ENCODE data around the gene ABLIM1.

ABLIM1 gene

DNA sequence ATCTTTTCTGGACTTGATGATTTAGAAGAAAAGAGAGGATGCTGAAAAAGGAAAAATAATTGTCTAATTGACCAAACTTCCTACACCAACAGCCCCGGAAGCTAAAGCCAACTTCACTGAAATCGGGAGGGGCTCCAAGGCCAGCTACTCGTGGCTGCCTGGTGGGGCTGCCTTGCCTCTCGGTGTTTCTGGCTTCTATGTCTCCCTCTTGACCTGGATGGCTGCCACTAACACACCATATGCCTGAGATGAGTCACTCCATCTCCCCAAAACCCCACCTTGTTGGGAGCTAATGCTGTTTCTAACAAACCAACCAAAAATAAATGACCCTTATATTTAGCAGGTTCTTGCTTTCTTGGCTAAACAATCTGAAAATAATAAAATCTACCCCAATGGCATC lies 166.1 kb downstream of the ABLIM1 start:
- TF ChIP-seq, protein P1, sequence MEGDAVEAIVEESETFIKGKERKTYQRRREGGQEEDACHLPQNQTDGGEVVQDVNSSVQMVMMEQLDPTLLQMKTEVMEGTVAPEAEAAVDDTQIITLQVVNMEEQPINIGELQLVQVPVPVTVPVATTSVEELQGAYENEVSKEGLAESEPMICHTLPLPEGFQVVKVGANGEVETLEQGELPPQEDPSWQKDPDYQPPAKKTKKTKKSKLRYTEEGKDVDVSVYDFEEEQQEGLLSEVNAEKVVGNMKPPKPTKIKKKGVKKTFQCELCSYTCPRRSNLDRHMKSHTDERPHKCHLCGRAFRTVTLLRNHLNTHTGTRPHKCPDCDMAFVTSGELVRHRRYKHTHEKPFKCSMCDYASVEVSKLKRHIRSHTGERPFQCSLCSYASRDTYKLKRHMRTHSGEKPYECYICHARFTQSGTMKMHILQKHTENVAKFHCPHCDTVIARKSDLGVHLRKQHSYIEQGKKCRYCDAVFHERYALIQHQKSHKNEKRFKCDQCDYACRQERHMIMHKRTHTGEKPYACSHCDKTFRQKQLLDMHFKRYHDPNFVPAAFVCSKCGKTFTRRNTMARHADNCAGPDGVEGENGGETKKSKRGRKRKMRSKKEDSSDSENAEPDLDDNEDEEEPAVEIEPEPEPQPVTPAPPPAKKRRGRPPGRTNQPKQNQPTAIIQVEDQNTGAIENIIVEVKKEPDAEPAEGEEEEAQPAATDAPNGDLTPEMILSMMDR (IDR thresholded peaks at IDR 0.05; ENCODE audit: low read length, missing control alignments) = no peak
- DNase-seq (ENCODE audit: low read depth) = no peak
- no peak overlapping the region for H3K4me3 ChIP-seq (replicated peaks; ENCODE audit: low read depth, low read length)

DNA sequence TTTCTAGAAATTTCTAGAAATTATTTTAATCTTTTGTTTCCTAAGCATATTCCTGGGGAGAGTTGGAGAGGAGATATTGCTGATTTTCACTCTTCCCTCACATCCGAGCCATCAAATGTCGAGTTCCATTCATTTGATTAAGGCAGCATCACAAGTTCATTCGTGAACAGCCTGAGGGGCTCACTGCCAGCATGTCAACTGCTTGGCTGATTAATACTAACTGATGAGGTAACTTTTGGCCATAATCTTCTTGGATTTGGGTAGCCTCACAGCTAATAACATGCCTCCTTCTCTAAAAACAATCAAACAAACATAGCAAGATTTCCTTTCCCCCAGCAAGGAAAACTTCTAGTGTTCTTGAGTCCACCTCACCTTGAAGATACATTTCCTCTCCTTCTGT lies 166.7 kb downstream of the ABLIM1 start:
- TF ChIP-seq, protein P1 (IDR thresholded peaks at IDR 0.05; ENCODE audit: low read length, missing control alignments) = no peak
- DNase-seq (ENCODE audit: low read depth) = no peak

DNA sequence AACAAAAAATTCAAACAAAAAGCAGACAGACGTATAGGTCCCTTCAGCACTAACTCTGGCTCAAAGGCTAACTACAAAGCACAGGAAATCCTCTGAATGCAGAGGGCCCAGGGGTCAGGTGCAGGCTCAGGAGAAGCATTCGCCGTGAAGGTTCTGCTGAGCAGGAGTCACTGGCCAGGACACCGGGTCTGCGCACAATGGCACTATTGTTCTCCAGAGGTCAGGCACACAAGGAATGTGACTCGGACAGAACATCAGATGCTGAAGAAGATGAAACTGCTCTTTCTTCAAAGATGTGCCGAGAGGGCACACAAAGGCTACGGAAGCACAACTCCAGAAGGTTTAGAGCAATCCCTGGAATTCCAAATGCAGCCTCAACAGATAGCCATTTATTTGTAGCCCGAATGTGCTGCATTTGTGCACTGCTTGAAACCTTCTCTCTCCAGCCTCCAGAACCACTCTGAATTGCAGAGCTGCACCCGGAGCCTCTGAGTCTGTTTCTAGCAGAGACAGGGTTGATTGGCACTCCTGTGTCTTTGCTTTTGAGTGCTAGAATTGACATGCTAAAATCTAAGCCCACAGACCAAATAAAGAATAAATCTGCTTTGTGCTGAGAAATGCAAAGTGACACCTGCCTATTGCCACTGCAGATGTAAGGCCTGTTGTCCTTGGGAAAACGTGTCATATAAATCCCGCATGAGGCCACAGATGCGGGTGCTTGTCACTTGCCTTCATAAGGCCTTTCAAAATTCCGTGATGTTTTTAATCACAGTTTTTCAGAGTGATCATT lies 168.4 kb downstream of the ABLIM1 start:
- H3K4me3 ChIP-seq (replicated peaks; ENCODE audit: low read depth, low read length) = no peak overlapping the region
- DNase-seq (ENCODE audit: low read depth) = no peak
- TF ChIP-seq, protein P1 (IDR thresholded peaks at IDR 0.05; ENCODE audit: low read length, missing control alignments) = no peak

More for the DNA sequence above, 166.7 kb downstream of the ABLIM1 start:
- no peak overlapping the region for H3K4me3 ChIP-seq (replicated peaks; ENCODE audit: low read depth, low read length)

DNA sequence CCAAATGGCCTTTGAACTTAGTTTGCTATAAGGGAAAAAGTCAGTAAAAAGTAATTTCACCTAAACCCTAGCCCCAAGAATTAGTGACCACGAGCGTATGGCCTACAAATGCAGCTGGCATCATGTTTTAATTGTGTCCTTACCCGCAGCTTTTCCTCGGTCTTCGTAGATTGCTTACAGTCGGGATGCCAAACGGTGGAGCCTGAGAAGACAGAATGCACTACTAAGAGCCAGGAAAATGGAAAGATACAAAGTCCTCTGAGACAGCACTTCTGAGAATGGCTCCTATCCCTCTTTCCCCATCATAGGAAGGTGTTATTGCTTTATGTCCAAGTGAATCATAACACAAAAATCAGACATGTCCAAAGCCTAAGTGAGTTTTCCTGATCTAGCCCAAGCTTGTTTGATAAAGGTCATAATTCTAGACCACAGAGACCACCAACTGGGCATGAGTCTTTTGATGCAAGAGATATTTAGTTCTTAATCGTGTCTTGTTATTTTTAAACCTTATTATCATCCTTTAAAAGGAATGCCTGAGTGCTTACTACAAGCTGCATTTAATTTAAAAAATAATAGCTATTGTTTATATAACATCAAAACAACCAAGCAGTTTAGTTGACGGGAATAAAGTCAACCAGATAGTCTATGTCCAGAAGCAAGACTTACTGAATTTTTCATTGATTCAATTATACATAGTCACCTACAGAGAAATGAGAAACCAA lies 170.1 kb downstream of the ABLIM1 start:
- TF ChIP-seq, protein P1 (IDR thresholded peaks at IDR 0.05; ENCODE audit: low read length, missing control alignments) = no peak
- H3K4me3 ChIP-seq (replicated peaks; ENCODE audit: low read depth, low read length) = no peak overlapping the region

DNA sequence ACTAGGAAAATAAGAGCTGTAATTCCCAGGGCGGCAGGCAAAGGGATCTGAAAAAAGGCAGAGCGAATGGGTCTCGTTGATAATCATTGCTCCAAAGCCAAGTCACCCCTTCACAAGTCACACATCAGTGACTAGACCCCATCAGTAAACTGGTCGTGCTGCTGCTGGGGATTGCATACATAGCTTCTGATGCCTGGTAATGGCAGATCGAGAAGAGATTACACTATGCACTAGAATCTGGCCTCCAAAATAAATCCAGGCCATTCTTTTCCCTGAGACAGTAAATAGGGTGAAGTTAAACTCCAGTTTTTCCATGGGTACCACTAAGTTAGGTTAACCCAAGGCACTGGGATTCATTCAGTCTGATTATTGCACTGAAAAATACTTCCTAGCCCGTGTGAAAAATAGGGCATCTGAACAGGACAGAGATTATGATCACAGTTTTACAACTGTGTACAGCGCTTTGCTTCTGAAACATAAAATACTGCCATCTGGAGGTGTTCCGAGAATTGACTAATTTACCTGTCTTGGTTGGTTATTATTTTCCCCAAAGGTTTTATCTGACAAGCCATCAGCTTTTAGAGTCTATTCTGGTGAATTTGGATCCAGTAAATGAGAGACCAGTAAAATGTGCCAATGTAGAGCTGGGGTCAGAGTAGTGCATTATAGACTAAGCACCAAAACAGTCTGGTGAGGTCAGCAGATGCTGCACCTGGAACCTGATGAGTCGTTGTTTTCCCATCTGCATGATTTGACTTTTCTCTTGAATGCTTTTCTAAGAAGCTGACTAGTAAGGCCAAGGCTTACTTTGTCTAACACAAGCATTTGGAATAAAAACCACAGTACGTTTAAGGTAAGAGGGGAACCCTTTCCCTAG lies 170.9 kb downstream of the ABLIM1 start:
- no peak overlapping the region for H3K4me3 ChIP-seq (replicated peaks; ENCODE audit: low read depth, low read length)
- TF ChIP-seq, protein P1 (IDR thresholded peaks at IDR 0.05; ENCODE audit: low read length, missing control alignments) = no peak
- no peak for DNase-seq (ENCODE audit: low read depth)

More for the DNA sequence above, 170.1 kb downstream of the ABLIM1 start:
- DNase-seq (ENCODE audit: low read depth) = no peak

DNA sequence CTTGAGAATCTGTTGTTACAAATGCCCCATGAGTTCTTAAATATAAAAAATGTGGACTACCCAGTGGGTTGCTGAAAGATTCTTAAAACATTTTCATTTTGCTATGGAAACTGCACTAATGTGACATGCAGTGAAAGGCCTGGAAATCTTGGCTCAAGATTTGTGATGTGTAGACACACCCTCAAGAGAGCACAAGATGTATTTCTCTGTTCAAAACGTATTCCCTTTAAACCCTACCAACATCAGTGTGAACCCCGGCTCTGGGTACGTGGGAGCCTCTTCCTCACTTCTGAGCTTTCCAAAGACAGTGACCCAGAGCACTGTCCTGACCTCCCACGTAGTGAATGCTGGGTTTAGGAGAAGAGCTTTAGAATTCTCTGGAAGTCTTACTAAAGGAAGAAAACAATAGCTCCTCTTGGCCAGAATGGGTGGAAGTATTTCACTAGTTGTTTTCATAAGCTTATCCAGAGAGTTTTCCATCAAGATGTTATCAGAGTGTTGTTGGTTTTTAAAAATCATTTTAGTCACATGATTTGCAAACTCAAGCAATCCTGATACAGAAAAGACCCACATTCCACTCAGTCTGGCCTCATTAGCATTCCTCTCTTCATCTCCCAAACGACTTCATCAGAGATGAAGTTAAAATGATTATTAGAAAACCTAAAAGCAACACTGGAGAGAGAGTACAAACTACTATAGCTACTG lies 172.2 kb downstream of the ABLIM1 start:
- no peak for DNase-seq (ENCODE audit: low read depth)
- TF ChIP-seq, protein P1 (IDR thresholded peaks at IDR 0.05; ENCODE audit: low read length, missing control alignments) = no peak
- H3K4me3 ChIP-seq (replicated peaks; ENCODE audit: low read depth, low read length) = no peak overlapping the region

All from fibroblast of pulmonary artery (primary cell).